ENCODE measurements around the gene FAM53A. TPM values are rescaled to one million over a fixed set of nuclear protein-coding genes. Genes with fewer than 3 reads are reported as not detected.

Gene FAM53A
- total RNA-seq, 4 donors from 2014 or later, result 6.1 to 33.7 (median 13.6) TPM

DNA sequence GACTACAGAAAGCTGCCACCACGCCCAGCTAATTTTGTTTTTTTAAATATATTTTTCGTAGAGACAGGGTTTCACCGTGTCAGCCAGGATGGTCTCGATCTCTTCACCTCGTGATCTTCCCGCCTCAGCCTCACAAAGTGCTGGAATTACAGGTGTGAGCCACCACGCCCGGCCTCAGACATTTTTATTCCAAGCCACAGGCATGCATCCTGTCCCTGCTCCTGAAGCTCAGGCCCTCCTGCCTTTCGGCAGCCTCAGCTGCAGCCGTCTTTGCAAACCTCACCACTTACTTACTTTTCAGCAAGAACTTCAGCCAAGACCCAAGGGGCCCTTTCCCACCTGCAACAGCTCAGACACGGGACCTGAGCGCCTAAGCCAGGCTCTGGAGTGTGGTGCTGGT lies 26.0 kb downstream of the FAM53A start:
- Histone ChIP-seq H3K27me3 (no peaks in the 10 kb centered on the region), H3K9me3 (no peaks in the 10 kb centered on the region), H3K27ac (no peak overlapping the region), H3K4me3 (no peak overlapping the region), H3K36me3 (peaks cover 0 to 30% (median 0%) of the 10 kb centered on the region in 3 donors), H3K4me1 (no peaks in the 10 kb centered on the region)
- no peak for TF ChIP-seq EP300 (IDR thresholded peaks at IDR 0.05)
- no peak for TF ChIP-seq POLR2A (IDR thresholded peaks at IDR 0.05)
- TF ChIP-seq, protein P1, sequence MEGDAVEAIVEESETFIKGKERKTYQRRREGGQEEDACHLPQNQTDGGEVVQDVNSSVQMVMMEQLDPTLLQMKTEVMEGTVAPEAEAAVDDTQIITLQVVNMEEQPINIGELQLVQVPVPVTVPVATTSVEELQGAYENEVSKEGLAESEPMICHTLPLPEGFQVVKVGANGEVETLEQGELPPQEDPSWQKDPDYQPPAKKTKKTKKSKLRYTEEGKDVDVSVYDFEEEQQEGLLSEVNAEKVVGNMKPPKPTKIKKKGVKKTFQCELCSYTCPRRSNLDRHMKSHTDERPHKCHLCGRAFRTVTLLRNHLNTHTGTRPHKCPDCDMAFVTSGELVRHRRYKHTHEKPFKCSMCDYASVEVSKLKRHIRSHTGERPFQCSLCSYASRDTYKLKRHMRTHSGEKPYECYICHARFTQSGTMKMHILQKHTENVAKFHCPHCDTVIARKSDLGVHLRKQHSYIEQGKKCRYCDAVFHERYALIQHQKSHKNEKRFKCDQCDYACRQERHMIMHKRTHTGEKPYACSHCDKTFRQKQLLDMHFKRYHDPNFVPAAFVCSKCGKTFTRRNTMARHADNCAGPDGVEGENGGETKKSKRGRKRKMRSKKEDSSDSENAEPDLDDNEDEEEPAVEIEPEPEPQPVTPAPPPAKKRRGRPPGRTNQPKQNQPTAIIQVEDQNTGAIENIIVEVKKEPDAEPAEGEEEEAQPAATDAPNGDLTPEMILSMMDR (IDR thresholded peaks at IDR 0.05), result no peak
- WGBS, 2 donors, result 79 to 84% methylated on average over 12 of the region's 12 CpGs
- DNase-seq (ENCODE audit: low spot score in 2 of 2), result no peak

DNA sequence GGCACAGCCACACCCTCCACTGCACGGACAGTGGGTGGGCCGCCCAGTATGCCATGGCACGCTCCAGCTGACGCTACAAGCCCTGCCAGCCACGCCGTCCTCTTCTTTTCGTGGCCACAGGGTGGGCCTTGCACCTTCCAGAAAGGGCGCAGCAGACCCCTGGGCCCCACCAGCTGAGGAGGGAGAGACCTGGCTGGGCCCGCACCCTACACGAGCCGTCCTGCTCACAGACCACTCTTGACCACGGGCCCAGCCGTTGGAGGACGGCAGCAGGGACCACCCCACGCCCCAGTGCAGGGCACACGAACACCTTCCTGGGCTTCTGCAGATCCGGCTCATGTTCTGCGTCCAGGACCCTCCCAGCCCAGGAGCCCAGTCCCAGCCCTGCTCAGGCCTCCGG lies 27.1 kb downstream of the FAM53A start:
- no peak for DNase-seq (ENCODE audit: low spot score in 2 of 2)
- Histone ChIP-seq H3K27me3 (no peaks in the 10 kb centered on the region), H3K27ac (no peak overlapping the region), H3K4me1 (no peaks in the 10 kb centered on the region), H3K4me3 (no peak overlapping the region), H3K9me3 (no peaks in the 10 kb centered on the region), H3K36me3 (peaks cover 0 to 30% (median 0%) of the 10 kb centered on the region in 3 donors)
- WGBS, 2 donors, result 92 to 98% methylated on average over 17 to 19 of the region's 19 CpGs
- TF ChIP-seq, protein P1 (IDR thresholded peaks at IDR 0.05), result no peak
- TF ChIP-seq EP300 (IDR thresholded peaks at IDR 0.05), result no peak
- TF ChIP-seq POLR2A (IDR thresholded peaks at IDR 0.05), result no peak

DNA sequence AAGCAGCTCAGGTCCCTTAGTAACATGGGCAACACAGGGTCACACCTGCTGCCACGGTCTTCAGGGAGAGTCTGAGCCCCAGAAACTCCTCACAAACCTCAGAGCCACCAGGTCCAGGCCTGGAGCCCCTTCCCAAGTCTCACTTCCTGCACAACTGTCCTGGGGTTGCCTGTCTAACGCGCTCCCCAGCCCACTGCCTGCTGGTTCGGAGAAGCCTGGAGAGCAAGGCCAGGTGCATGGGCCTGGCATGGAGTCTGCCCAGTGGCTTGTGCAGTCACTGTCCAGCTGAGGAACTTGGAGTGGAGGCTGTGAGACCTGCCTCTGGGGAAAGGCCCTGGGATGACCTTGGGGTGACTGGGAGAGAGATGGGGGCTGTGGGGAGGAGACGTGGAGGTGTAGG lies 28.0 kb downstream of the FAM53A start:
- no peaks in the 10 kb centered on the region for H3K27me3 ChIP-seq
- WGBS, 2 donors, result 92 to 96% methylated on average over 4 to 5 of the region's 5 CpGs
- no peak overlapping the region for H3K4me3 ChIP-seq
- TF ChIP-seq POLR2A (IDR thresholded peaks at IDR 0.05) (no peak), EP300 (IDR thresholded peaks at IDR 0.05) (no peak)
- TF ChIP-seq, protein P1 (IDR thresholded peaks at IDR 0.05), result no peak
- no peak overlapping the region for H3K27ac ChIP-seq
- no peak for DNase-seq (ENCODE audit: low spot score in 2 of 2)
- no peaks in the 10 kb centered on the region for H3K4me1 ChIP-seq
- H3K36me3 ChIP-seq, result peaks cover 0 to 30% (median 0%) of the 10 kb centered on the region in 3 donors
- no peaks in the 10 kb centered on the region for H3K9me3 ChIP-seq

DNA sequence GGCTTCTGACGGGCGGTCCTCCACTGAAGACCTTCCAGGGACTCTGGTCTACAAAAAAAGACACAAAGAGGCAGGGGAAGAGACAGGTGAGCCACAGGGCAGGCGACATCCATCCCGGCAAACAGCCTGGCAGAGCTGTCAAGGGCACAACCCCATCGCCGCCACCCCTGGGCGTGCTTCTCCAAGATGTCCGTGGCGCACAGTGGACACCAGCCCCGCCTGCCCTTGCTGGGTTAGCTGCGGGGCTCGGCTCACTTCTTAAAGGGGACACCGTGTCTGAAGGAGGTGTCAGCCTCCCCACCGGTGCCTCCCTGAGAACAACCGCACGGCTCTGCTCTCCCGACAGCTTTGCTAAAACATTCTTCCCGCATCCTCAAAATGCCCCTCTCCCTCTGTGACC lies 28.4 kb downstream of the FAM53A start:
- DNase-seq (ENCODE audit: low spot score in 2 of 2), result no peak
- TF ChIP-seq POLR2A (IDR thresholded peaks at IDR 0.05) (no peak), EP300 (IDR thresholded peaks at IDR 0.05) (no peak)
- TF ChIP-seq, protein P1 (IDR thresholded peaks at IDR 0.05), result no peak
- 80 to 86% methylated on average over 12 to 15 of the region's 18 CpGs for WGBS, 2 donors
- Histone ChIP-seq H3K4me1 (no peaks in the 10 kb centered on the region), H3K27ac (no peak overlapping the region), H3K36me3 (peaks cover 0 to 30% (median 0%) of the 10 kb centered on the region in 3 donors), H3K9me3 (no peaks in the 10 kb centered on the region), H3K4me3 (no peak overlapping the region), H3K27me3 (no peaks in the 10 kb centered on the region)

DNA sequence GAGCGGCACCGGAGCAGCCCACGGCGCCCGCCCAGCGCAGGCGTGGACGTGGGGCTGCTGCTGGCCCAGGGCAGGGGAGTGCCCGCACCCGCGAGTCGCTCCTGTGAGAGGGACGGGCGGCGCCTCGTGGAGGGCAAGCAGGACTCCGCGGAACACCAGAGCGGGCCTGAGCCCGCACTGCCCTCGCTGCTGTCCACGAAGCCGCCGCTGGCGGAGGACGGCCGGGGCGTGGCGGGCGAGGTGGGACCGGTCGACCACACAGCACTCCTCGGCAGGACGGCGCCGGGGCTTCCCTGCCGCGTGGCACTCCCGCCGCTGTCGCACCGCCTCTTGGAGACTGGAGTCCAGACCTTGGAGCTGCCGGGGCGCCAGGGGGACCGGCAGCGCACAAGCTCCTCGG lies 29.0 kb downstream of the FAM53A start:
- Histone ChIP-seq H3K4me1 (no peaks in the 10 kb centered on the region), H3K36me3 (peaks cover 0 to 30% (median 0%) of the 10 kb centered on the region in 3 donors)
- WGBS, 2 donors, result 91 to 96% methylated on average over 26 to 47 of the region's 47 CpGs

More for the DNA sequence above, 29.0 kb downstream of the FAM53A start:
- no peaks in the 10 kb centered on the region for H3K27me3 ChIP-seq
- TF ChIP-seq POLR2A (IDR thresholded peaks at IDR 0.05) (no peak), EP300 (IDR thresholded peaks at IDR 0.05) (no peak)
- TF ChIP-seq, protein P1 (IDR thresholded peaks at IDR 0.05), result no peak
- no peak overlapping the region for H3K27ac ChIP-seq
- H3K9me3 ChIP-seq, result no peaks in the 10 kb centered on the region
- DNase-seq (ENCODE audit: low spot score in 2 of 2), result no peak
- no peak overlapping the region for H3K4me3 ChIP-seq
